GM13976 (cell line): ENCODE data around the gene GATA5.
A peak's percentile ranks its signal among the peaks of the same experiment; 100 is the strongest.

Source experiments
- DNase-seq: peaks from one replicate; pipeline ENCODE4 v3.0.0; 2012; ENCODE audit warnings: low spot score
- CTCF ChIP-seq: IDR thresholded peaks from 2 replicates; pipeline ENCODE4 v1.5.1; 2012; ENCODE audit warnings: borderline replicate concordance, mild to moderate bottlenecking; ENCODE audit not compliant: insufficient read depth; ENCODE audit errors: extremely low read depth, missing control alignments, control extremely low read depth
- in situ Hi-C: fragments of 300-500 bp; cut with MboI; formaldehyde crosslinking; loops from one replicate; pipeline ENCODE4 v1.12.0; 2022; ENCODE audit warnings: low sequenced_read_pairs, mixed read lengths, inconsistent platforms; ENCODE audit not compliant: unreplicated experiment

The GATA5 gene

DNA sequence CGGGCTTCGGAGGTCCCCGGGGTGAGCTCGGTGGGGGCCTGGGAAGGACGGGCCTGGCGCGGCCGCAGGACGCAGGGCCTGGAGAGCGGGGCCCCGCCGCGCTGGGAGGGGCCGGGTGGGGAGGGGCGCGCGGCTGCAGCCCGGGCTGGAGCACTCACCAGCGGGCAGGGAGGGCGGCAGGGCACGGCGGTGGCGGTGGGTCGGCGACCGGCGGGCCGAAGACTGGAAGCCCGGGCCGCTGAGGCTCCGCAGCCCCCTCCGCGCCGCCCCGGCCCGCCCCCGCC is at the start of gene GATA5:
Gene GATA5 (minus strand): TSS at position 224 of the 284 bp plus-strand sequence. CDS start 474 bp downstream, outside the sequence.
- in situ Hi-C loops, result no loop called here
- TF ChIP-seq CTCF, result no peak
- DNase-seq, result no peak

DNA sequence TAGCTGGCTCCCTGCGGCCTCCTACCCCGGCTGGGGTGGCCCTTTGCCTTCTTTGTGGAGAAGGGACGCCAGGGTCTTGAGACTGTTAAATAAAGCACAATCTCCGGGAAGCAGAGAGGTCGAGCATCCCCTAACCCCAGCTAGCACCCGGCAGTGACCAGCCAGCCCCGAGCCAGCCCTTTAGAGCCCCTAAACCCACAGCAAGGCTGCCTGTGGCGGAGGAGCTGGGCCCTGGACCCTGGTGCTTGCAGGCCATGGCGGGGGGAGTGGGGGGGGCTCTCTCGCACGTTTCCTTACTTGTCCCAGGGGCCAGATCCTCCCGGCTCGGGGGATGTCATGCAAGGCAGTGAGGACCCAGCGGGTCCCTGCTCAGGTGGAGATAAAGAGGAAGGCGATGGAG is 49.2 kb upstream of the GATA5 start:
- TF ChIP-seq CTCF, result no peak
- no peak for DNase-seq
- in situ Hi-C loops, result no loop called here

DNA sequence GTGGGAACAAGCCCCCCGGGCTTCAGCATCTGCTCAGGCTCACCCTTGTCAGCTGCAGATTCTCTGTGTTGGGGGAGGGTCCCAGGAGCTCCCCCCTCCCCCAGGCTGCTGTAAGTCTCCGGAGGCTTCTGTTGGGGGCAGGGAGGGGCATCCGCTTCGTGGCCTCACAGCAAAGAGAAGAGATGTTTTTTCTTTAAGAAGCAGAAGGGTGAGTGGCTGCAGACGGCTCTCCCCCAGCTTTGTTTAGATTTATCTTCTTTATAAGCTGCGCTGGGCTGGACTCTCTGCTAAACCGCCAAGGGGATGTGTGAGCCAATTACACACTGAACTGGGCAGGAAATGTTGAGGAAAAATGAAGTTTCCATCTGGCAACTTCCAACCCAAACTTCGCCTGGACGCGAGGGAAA is 48.7 kb upstream of the GATA5 start:
- in situ Hi-C loops, result no loop called here
- TF ChIP-seq CTCF, result no peak

GRCh38 chr20:62523473-62524203 is 47.8 kb upstream of the GATA5 start:
- in situ Hi-C loops, result no loop called here
- no peak for TF ChIP-seq CTCF
- peak; percentile 77 for DNase-seq

More for the DNA sequence above, 48.7 kb upstream of the GATA5 start:
- DNase-seq, result no peak

DNA sequence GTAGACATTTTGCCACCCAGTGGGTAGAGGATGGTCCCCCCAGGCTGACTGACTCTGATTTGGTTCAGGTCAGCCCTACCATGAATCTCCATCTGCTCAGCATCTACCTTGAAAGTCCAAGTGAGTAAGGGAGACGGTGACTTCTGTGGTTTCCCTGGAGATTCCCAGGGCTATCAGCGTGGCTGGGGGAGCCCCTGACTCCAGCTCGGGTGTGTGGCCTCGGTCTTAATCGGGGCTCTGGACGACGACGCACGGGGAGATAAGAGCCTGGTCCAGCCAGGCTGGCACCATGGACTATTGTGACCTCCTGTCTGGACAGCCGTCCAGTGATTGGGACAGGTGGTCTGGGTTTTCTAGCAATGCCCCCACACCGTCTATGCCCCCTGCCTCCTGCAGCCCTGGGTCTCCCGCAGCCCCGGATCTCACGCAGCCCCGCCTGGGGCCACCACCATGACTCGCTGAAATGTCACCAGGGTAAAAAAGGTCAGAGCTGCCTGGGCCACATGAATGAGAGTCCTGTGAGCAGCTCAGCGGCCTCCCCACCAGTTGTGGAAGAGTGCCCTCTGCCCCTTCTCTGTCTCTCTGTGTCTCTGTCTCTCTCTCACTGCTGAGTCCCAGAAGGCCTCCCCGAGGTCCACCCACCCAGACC is 47.1 kb upstream of the GATA5 start:
- DNase-seq, result no peak
- in situ Hi-C loops, result no loop called here
- TF ChIP-seq CTCF, result no peak

GRCh38 chr20:62519826-62520225 is 44.0 kb upstream of the GATA5 start:
- in situ Hi-C loops, result no loop called here
- no peak for DNase-seq
- TF ChIP-seq CTCF, result no peak

DNA sequence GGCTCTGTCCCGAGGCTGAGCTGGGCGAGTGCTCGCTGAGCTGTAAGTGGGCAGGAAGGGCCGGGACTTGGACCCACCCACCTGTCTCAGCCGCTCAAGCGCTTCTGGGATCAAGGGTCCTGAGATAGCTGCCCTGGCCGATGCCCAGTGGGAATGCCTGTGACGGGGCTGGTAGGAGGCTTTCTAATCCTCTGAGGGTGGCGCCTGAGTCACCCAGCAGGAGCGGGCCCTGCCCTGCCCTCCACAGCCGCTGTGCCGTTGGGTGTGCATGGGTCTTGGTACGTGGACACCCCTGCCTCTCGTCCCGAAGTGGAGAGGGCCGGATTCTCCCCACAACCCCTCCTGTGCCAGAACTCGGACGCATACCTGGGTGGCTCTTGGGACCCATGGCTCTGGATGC is 43.1 kb upstream of the GATA5 start:
- in situ Hi-C loops, result no loop called here
- DNase-seq, result no peak
- no peak for TF ChIP-seq CTCF
